GM18909 (cell line): ENCODE results near the gene ADCY5.

ENCODE experiments used
- ATAC-seq: cut with Tn5 transposase; IDR thresholded peaks from one replicate; pipeline ENCODE4 v1.9.1; 2021; ENCODE audit warnings: mild to moderate bottlenecking; ENCODE audit not compliant: unreplicated experiment, poor library complexity

Gene ADCY5

DNA sequence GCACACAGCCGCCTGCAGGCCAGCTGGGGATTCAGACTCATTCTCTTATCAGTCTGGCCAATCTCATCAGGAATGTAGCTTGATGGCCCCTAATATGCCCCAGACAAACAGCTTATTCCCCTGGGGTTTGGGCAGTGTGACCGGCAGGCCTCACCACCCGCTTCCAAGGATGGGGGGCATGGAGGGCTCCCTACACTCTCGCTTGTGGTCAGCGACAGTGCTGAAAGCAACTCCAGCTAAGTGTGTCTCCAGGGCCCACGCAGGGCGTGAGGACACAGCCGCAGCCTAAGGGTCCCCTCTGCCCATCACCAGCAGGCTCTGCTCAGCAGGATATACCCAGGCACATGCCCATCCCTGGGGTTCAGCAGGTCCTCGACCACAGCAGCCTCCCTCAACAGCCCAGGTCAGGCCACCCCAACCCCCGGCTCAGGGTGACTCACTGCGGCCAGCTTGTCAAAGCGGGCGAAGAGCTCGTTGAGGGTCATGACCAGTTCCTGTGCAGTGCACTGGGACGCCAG, 116.7 kb downstream of the ADCY5 start:
- no peak for ATAC-seq

DNA sequence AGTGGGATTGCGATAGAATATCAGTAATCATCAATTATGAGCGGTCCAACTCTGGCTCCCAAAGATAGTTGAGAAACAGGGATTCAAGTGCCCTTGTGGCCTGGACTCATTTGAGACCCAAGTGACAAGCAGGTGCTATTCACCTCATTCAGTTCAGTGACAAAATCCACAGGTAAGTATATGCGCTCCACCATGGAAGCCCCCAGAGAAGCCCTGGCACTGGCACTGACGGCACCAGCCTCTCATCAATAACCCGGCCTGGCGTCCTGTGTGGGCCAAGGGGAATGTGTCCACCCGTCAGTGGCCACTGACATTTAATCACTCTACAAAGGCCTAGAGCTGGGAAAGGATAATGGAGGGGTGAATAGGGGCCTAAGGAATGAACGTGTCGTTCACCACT, 117.2 kb downstream of the ADCY5 start:
- ATAC-seq, result no peak

DNA sequence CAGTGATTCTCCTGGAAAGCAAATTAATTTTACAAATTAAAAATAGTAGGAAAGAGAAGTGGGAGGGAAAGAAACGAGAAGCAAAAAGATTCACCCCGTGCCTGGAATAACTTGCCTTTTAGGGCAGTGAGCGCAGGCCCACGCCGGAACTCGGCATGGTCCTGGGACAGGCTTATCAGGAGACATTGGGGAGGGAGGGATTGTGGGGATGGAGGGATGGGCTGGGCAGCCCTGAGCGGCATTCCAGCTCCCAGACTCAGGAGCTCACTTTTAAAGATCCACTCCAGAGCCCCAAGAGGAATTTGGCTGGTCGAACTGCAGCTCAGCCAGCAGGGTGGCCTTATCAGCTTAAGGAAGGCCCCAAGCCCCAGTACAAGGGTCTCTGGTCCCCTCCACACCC, 117.9 kb downstream of the ADCY5 start:
- no peak for ATAC-seq

DNA sequence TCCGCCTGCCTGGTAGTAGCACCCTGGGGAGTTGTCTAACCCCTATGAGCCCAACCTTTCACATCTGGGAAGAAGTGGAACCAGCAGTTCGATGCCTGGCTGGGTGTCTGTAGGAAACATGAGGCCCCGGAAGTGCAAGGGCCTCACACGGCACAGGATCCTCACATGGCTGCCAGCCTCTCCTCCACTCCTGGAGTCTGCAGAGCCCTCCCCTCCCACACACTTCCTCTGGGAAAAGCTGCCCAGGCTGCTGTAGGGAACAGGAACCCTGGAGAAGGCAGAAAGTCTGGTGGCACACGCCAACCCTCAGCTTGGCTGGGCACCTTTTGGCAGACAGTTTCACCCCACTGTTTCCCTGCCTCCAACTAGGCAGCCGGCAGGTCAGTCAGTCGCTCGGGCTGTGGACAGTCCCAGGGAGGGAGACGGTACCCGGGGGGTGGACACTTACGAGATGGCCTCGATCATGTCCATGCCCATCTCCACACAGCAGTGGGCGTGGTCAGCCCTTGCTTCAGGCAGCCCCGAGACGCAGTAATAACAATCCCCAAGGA, 118.4 kb downstream of the ADCY5 start:
- no peak for ATAC-seq

DNA sequence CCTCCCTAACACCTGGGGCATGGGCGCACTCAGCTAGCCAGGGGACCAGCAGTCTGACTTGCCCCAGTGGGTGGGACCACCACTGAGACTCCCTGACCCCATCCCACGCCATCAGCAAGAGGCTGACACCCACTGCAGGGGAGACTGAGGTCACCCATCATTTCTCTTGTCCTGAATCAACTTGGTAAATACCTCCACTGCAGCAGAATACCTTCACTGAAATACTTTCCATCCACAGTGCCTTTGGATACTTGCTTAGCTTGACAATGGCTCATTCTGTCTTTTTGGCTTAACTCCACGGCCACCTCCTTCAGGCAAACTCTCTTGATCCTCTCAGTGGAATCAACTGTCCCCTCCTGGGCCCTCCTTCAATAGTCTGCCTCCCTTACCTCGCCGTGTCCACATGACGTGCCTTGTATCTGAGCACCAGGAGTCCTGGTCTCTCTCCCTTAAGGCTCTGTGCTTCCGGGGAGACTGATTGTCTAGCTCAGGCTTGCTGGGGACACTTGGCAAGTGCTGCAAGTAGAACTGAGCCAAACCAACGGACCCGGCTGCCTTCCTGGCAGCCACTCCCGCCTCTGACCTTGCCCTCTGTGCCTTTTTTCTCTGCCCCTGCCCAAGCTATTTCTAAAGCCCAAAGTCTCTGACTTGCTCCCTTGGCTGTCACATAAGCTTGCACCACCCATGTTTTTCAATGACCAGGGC, 119.1 kb downstream of the ADCY5 start:
- ATAC-seq, result no peak

DNA sequence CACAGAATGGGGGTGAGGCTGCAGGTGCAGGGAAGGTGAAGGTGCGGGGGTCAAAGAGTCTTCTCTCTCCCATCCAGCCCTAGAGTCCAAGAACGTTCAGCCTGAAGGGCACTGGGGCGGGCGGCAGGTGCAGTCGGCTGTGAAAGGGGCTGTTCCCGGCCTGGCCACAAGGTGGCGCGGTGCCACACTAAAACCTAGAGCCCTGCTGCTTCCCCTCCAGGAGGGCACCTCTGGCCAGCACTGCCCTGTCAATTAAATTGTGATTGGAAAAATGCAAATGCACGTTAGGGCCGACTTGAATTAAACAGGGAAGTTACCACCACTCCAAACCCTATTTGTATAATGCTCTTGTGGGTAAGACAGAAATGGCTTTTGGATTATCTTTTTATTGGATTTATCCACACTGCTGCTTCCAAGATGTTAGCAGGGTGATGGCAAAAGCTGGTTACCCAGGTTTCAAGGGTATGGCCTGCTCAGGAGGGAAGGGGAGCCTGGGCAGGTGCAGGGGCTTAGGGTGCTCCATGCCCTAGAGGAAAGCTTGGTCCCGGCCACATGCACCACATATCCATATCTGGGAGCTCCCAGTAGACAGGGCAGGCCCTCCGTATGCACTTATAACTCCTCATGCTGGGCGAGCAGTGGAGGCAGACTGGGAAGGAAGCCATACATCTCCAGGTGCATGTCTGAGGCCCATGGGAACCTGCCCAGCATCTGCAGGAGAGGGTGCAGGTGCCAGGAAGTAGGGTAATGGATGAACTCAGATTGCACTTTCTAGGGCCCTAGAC, 119.8 kb downstream of the ADCY5 start:
- ATAC-seq, result peak; percentile 68

DNA sequence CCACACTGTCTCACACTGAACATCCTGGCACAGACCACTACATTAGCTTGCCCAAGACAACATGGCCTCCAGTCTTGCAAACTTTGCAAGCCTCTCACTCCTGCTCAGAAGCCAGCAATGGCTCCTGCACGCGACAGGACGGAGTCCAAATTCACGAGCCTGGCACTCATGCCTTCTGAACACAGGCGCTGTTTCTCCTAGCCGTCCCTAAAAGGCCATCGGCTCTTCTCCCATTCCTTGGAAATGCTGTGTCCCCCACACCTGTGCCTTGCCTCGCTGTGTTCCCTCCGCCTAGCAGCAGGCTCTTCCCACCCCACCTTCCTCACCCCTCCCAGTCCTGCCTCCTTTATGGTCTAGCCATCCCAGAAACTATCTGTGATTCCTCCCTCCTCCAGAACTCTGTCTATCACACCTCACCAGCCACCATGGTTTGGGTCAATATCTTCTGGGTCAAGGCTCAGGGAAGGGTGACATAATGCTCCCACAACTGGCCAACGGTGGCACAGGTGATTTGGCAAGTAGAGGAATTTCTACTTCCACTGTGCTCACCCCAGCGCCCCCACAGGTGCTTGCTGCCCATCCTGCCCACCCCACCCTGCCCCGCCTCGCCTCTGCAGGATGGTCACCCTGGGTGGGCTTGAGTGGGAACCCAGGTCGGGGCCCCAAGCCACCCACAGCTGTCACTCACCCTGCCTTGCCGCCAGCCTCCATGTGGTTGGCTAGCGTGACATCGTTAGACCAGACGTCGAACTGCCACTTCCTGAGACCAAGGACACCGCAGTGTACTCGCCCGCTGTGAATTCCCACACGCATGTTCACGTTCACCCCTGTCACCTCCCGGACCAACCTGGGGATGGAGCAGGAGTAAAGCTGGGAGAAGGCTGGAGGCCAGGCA, 120.7 kb downstream of the ADCY5 start:
- ATAC-seq, result no peak

DNA sequence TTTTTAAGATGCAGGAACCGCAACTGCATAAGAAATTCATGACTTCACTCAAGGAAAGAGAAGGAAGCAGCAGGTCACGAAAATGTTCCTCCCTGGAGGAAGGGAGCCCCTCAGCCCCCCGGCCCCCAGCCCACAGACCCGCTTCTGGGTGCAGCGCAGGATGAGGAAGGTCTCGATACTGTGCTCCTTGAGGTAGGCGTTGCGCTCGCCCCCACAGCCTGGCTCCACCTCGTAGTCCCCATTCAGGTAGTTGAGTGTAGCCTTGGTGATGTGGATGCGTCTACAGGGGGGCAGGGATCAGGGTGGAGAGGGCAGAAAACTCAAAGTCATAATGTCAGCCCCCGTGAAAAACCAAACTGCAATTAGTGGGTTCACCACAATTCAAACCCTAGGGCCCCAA, 121.4 kb downstream of the ADCY5 start:
- ATAC-seq, result no peak

DNA sequence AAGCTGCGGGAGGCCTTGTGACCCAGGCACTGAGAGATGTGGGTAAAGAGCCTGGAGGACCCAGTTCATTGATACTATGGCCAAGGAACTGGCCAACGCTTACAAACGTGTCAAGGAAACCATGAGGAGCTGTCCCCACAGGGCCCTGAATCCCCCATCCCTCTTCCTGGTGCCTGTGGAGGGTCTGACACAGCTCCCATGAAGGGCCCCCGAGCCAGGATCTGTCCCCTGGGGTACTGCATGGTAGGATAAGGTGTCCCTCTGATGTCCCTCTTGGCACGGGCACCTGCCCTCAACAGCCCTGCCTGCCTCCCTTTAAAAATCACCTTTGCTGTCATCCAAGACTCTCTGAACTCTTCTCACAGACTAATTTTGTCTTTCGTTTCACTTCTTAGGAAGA, 122.4 kb downstream of the ADCY5 start:
- ATAC-seq, result no peak

DNA sequence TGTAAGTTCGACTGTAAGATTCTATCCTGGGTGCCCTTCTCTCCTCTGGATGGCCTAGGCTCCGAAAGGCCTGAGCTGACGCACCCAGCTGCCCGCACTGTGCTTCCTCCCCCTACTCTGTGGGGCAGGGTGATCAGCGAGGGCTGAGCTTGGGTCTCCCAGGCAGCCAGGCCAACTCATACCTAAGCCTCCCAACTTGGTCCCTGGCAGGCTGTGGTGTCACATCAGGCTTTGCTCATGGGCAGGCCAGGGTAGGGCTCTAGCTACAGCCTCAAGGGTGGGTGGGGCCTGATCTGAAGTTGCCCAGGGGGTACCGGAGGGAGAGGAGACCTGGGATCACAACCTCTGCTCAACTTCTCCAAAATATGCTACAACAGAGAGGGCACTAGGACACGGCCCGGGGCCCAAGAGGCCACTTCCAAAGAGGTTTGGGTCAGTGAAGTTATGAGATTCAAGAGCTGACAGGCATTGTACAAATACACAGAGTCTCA, 123.1 kb downstream of the ADCY5 start:
- ATAC-seq, result no peak

DNA sequence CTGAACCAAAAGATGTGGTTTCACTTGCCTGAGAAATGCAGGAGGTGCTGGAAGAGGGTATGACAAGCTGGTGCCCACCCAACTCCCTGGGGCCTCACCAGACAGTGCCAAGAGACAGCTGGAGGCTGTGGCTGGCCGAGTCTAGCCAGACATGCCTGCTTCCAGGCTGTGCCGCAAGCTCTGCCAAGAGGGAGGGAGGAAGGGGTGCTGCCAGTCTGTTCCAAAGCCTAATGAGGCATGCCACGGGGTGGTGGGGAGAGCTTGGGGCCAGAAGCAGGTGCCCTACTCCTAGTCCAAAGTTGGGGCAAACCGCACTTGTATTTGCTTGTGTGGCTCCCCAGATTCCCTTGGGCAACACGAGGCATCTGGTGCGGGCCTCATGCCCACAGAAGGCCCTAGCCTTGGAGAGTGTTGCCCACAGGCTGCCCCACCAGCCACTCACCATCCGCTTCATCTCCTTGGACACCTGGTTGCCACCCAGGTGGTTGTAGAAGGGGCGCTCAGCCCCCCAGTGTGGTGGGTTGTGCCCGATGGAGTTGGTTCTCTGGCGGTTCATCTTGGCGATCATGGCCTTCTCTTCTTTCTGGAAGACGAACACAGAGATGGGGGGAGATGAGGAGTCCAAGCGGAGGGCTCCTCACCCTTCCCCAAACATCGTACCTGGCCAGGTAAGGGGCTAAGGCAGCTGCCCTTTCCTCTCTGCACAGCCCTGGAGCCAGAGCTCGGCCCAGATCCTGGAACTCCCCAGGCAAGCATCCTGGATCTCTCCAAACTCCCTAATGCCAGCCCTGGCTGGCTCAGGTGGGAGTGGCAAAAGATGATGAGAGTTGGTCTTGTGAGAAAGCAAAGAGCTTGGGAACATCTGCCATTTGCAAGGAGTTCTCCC, 123.8 kb downstream of the ADCY5 start:
- no peak for ATAC-seq

DNA sequence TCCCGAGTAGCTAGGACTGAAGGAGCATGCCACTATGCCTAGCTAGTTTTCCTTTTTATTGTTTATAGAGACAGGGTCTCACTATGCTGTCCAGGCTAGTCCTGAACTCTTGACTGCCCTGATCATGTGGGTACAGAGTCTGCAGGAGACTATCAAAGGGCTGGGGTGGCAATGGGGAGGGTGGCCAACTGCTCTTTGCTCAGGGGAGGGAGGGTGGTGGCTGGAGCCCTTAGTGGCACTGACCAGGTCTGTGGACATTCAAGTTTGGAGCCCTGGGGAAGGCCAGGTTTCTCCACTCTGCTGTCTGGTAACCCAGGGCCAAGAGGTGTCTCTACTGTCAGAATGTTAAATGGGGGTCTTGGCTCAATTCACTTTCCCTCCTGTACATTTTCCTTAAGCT, 125.1 kb downstream of the ADCY5 start:
- ATAC-seq, result no peak

DNA sequence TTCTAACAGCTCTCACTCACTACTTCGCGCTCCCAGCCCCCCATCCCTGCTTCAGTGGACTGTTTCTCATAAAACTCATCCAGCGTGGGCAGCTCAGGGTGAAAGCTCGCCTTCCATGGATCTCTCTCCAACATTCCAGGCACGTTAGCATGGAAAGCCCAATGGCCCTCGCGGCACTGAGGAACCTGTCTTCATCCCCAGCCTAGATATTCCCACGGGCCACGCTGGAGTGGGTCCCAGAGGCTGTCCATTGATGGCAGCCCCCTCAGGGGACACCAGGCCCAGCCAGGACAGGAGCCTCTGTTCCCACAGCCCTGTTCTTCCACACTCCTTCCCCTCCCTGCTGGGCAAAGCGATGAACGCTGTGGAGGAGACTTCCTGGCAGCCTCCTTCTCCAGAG, 126.0 kb downstream of the ADCY5 start:
- ATAC-seq, result no peak

DNA sequence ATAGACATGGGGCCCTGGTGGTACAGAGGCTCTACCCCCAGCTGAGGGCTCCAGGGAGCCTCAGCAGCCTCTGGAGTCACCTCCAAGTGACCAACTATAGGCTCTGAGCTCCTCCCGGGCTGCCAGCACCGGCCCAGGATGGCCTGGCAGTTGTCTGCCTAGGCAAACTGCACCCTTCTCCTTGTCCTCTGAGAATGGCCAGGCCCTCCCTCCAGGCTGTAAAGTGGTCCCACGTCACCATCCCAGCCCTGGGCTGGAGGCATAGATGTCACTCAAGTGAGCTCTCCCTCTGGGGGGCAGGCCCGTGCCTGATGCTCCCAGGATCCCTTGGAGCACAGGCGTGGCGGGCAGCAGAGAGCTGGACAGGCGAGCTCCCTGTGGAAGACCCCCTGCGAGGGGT, 127.1 kb downstream of the ADCY5 start:
- no peak for ATAC-seq

DNA sequence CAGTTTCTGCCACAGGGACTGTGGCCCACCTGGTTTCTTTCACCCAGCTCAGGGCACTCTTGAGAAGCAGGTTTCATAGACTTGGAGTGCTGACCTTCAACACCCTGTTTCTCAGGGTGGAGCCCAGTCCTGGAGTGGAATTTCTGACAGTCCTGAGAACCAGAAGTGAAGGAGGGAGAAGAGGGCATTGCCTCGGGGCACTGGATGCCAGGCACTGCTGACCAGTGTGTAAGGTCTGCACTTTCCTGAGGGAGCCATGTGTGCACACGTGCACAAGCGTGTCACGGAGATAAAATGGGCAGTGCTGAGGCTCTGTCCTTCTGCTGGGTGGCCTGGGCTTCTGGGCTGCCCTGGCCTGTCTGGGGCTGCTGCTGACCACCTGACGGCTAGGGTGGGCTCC, 128.7 kb downstream of the ADCY5 start:
- ATAC-seq, result no peak

DNA sequence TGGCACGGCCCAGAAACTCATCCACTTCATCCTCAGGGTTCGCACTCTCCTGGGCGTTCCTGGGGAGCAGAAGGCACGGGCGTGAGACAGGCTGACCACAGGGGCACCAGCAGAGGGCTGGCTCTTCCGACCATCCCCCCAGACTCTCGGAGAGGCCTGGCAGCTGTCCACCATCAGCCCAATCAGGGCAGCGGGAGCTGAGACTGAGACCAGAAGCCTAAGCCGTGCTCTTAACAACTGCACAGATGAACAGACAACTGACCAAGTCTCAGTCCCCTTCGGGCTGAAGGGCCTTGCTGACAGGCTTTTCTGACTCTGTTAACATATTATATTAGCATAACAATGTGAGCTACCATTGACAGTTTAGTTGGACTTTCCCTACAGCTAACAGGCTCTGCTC, 129.1 kb downstream of the ADCY5 start:
- no peak for ATAC-seq

DNA sequence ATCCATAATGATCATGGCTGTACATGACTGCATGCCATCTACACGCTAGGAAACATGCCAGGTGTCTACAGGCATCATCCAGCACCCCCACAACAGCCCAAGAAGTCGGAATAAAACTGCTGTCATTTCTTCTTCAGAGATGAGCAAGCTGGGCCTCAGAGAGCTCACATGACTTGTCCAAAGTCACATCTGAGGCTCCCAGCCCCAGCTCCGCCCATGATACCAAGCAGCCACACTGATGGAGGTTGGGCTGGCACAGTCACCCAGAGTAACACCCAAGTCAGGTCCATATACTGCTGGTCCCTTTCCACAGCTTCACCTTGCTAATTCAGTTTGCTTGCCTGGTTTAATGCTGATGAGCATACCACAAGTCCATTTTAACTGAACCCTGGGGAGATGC, 130.5 kb downstream of the ADCY5 start:
- ATAC-seq, result no peak

DNA sequence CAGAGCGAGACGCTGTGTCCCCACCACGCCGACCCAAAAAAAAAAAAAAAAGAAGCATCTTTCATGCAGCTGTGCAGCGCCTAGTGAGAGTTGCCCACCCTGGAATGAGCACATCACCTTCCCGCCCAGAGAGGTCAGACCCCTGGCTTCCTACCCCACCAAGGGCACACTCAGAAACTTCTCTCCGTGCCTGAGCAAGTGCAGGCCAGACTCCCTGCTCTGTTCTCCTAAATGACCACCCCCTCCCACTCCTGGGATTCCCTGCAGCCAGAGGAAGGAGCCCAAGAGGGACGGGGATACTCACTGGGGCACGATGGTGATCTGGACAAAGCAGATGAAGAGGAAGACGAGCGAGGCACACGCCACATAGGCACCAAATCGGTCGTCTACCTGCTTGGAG, 131.2 kb downstream of the ADCY5 start:
- no peak for ATAC-seq

DNA sequence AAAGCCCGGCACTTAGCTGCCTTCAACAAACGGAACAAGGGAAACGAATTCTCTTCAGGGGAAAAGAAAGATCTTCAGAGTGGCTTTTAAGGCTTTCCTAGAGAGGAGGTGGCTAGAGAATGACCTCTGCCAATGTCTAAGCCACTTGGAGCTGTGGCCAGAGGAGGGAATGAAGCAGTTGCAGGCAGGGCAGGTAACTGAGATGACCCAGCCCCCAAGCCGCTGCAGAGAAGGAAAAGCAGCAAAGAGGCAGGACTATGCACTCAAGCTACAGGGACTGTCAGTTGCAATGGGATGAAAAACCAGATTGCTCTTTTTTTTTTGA, 133.7 kb downstream of the ADCY5 start:
- ATAC-seq, result no peak
